GM23248 (cell line): ENCODE results near the gene HECTD4. TPM values are rescaled to one million over a fixed set of nuclear protein-coding genes. Genes with fewer than 3 reads are reported as not detected.

ENCODE experiments used
- DNase-seq: peaks from one replicate; pipeline ENCODE4 v3.0.0-alpha.2; 2015
- H2AFZ ChIP-seq: fragments of 200-600 bp; sonication (generic); 2 replicates; pipeline ENCODE4 v1.6.1; 2016; ENCODE audit warnings: antibody characterized with exemption
- H3F3A ChIP-seq: fragments of 200-600 bp; sonication (generic); 2 replicates; pipeline ENCODE4 v1.6.1; 2016; ENCODE audit warnings: mild to moderate bottlenecking, antibody characterized with exemption, mixed run types; ENCODE audit not compliant: insufficient read depth
- H3K27ac ChIP-seq: fragments of 200-600 bp; sonication (generic); 2 replicates; pipeline ENCODE4 v1.5.1; 2016; ENCODE audit warnings: mild to moderate bottlenecking
- H3K27me3 ChIP-seq: fragments of 200-600 bp; sonication (generic); replicated peaks from 2 replicates; pipeline ENCODE4 v1.6.1; 2016; ENCODE audit warnings: mild to moderate bottlenecking; ENCODE audit not compliant: insufficient read depth
- H3K36me3 ChIP-seq: fragments of 200-600 bp; sonication (generic); 2 replicates; pipeline ENCODE4 v1.6.1; 2016; ENCODE audit warnings: low read depth, mild to moderate bottlenecking
- H3K4me1 ChIP-seq: fragments of 200-600 bp; sonication (generic); 2 replicates; pipeline ENCODE4 v1.6.1; 2016; ENCODE audit warnings: mild to moderate bottlenecking; ENCODE audit not compliant: insufficient read depth
- H3K4me2 ChIP-seq: fragments of 200-600 bp; sonication (generic); one replicate; pipeline ENCODE4 v1.6.1; 2016; ENCODE audit warnings: mild to moderate bottlenecking; ENCODE audit not compliant: unreplicated experiment
- H3K4me3 ChIP-seq: fragments of 200-600 bp; sonication (generic); 2 replicates; pipeline ENCODE4 v1.5.1; 2016; ENCODE audit warnings: mild to moderate bottlenecking
- H3K79me2 ChIP-seq: fragments of 200-600 bp; sonication (generic); 2 replicates; pipeline ENCODE4 v1.6.1; 2016; ENCODE audit warnings: mild to moderate bottlenecking; ENCODE audit not compliant: insufficient read depth
- H3K9ac ChIP-seq: fragments of 200-600 bp; sonication (generic); 2 replicates; pipeline ENCODE4 v1.6.1; 2016; ENCODE audit warnings: mild to moderate bottlenecking
- H3K9me2 ChIP-seq: fragments of 200-600 bp; sonication (generic); 2 replicates; pipeline ENCODE4 v1.6.1; 2016; ENCODE audit warnings: mixed run types, mild to moderate bottlenecking, moderate library complexity; ENCODE audit not compliant: insufficient read depth
- H3K9me3 ChIP-seq: fragments of 200-600 bp; sonication (generic); one replicate; pipeline ENCODE4 v1.6.1; 2017; ENCODE audit warnings: low read depth
- H4K20me1 ChIP-seq: fragments of 200-600 bp; sonication (generic); 2 replicates; pipeline ENCODE4 v1.6.0; 2016; ENCODE audit not compliant: insufficient read depth
- EZH2 ChIP-seq: fragments of 200-600 bp; sonication (generic); IDR thresholded peaks from 2 replicates; pipeline ENCODE4 v1.6.1; 2018; ENCODE audit warnings: antibody characterized with exemption, mild to moderate bottlenecking; ENCODE audit not compliant: insufficient read depth, poor library complexity, severe bottlenecking
- EZH2phosphoT487 ChIP-seq: fragments of 200-600 bp; sonication (generic); IDR thresholded peaks from 2 replicates; pipeline ENCODE4 v1.6.1; 2018; ENCODE audit warnings: antibody characterized with exemption, moderate library complexity, mild to moderate bottlenecking, low read depth; ENCODE audit not compliant: insufficient read depth
- WGBS, 2 experiments: methylation state at CpG; one replicate each; pipeline ENCODE4 v1.1.6; 2015 to 2017; ENCODE audit warnings: low lambda C conversion rate in 2 of 2, low coverage in 1 of 2; ENCODE audit errors: missing lambda C conversion rate in 2 of 2; 5-methylcytosine and 5-hydroxymethylcytosine counted together
- in situ Hi-C: fragments of 300-500 bp; cut with MboI; formaldehyde crosslinking; loops from 2 replicates; pipeline ENCODE4 v1.15.0; 2020
- polyA plus RNA-seq: library from polyadenylated mRNA; unstranded; fragments of >200 nt; fragmentation: Nextera tagmentation; extraction: Ambion mirVana; gene quantifications from 2 replicates; pipeline ENCODE4 v1.2.1, GENCODE V29; 2016
- total RNA-seq: library from RNA; depleted of rRNA; stranded (reverse); fragments of >200 nt; shearing (Covaris generic); gene quantifications from 2 replicates; pipeline ENCODE4 v1.2.3, GENCODE V29; 2014

HECTD4 gene
- total and polyA plus RNA-seq, 2 experiments from 2014 or later = 7.5 to 8.9 TPM

DNA sequence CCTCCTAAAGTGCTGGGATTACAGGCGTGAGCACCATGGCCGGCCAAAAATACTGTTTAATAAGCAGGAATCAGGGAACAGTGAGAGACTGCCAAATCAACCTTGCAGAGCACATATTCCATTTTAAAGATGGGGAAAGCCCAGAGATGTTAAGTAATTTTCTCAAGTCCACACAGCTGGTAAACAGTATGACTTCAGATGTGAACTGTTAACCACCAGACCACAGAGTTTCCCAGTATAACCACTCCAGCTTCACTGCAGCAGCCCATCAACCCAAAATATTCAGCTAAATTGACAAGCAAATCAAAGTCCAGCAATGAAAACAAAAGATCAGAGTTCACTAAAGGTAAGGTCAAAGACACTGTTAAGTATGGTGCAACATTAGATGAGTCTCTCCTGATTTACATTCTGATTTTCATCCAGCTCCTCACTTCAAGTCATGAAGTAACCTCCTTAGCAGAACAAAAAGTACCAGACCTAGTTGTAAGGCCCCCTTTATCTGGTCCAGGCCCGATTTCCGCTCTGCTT, 174.8 kb downstream of the HECTD4 start:
- no peak for DNase-seq
- no peak overlapping the region for H2AFZ ChIP-seq
- no peaks in the 10 kb centered on the region for H3K4me1 ChIP-seq
- no peaks in the 10 kb centered on the region for H3K79me2 ChIP-seq
- H3F3A ChIP-seq = no peaks in the 10 kb centered on the region
- H3K9me2 ChIP-seq = no peaks in the 10 kb centered on the region
- H3K36me3 ChIP-seq = peaks cover 11% of the 10 kb centered on the region; the same call in 1 of the 2 replicates
- WGBS, 2 experiments = 92% methylated on average over 4 of the region's 4 CpGs
- H3K9me3 ChIP-seq = no peaks in the 10 kb centered on the region
- no peak overlapping the region for H3K27ac ChIP-seq
- in situ Hi-C loops = no loop called here
- H3K4me3 ChIP-seq = no peak overlapping the region
- H3K27me3 ChIP-seq = no peaks in the 10 kb centered on the region
- 0 out of 2 replicates have a peak, but pooled peaks cover 2% of the 10 kb centered on the region for H4K20me1 ChIP-seq
- H3K9ac ChIP-seq = no peak overlapping the region
- no peak for TF ChIP-seq EZH2phosphoT487
- TF ChIP-seq EZH2 = no peak
- no peak overlapping the region for H3K4me2 ChIP-seq

DNA sequence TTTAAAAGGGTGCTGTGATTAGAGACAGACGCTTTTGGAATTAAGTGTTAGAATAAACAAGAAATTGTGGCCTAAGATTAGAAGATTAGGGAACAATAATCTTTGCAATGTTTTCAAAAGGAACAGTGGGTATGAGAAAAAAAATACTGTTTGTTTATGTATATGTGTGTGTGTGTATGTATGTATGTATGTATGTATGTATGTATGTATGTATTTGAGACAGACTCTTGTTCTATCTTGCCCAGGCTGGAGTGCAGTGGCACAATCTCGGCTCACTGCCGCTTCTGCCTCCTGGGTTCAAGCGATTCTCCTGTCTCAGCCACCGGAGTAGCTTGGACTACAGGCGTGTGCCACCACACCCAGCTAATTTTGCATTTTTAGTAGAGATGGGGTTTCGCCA, 175.3 kb downstream of the HECTD4 start:
- 93 to 94% methylated on average over 7 of the region's 7 CpGs for WGBS, 2 experiments
- Histone ChIP-seq H3K4me2 (no peak overlapping the region), H2AFZ (no peak overlapping the region), H3K79me2 (no peaks in the 10 kb centered on the region), H4K20me1 (0 out of 2 replicates have a peak, but pooled peaks cover 2% of the 10 kb centered on the region), H3K4me1 (no peaks in the 10 kb centered on the region), H3F3A (no peaks in the 10 kb centered on the region), H3K36me3 (peaks cover 9% of the 10 kb centered on the region; the same call in 1 of the 2 replicates), H3K27me3 (no peaks in the 10 kb centered on the region), H3K9me2 (no peaks in the 10 kb centered on the region), H3K27ac (no peak overlapping the region), H3K4me3 (no peak overlapping the region), H3K9ac (no peak overlapping the region), H3K9me3 (no peaks in the 10 kb centered on the region)
- no peak for DNase-seq
- in situ Hi-C loops = no loop called here
- TF ChIP-seq EZH2 = no peak
- no peak for TF ChIP-seq EZH2phosphoT487

DNA sequence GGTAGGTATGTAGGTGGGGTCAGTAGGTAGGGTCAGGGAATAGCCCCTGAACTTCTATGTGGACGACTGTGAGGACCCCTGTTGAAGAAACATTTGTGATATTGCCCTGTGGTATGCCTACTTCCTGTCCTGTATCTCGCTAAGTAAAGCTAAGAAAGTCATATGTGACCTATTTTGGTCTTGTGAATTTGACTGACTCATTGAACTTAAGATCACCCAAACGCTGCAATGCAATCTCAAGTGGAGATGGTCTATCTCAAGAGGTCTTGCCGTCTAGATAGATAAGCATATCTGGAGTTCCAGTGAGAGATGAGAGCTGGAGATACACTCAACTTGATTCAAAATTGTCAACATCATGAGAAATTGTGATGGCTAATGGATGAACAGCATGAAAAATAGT, 183.1 kb downstream of the HECTD4 start:
- in situ Hi-C loops = no loop called here
- Histone ChIP-seq H3K9me2 (no peaks in the 10 kb centered on the region), H3K36me3 (0 out of 2 replicates have a peak, but pooled peaks cover 6% of the 10 kb centered on the region)

DNA sequence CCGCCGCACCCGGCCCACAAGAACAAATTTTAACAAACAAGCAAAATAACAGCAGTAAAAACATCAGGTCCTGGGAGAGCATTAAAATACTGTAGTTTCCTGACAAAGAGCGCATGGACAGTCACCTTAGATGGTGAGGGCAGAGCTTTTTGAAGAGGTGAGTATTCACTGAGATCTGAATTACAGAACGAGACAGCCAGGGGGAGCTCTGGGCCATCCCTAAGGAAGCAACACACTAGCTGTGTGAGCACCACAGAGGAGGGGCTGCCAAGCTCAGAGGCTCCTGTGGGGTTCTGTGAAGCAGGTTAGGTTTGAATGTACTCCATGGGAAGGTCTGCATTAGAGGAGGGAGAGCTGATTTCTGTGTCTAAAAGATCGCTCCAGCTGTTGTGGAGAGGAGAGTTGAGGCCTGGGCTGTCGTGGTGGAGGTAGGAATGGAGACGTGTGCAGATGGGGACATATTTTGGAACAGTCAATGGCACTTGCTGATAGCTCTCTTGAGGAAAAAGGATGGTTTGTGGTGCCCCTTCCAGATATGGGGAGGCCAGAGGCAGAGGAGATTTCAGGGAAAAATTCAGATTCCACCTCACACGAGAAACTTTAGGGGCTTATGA, 184.0 kb downstream of the HECTD4 start:
- no peak overlapping the region for H3K27ac ChIP-seq
- H3K4me1 ChIP-seq = no peaks in the 10 kb centered on the region
- no peak overlapping the region for H3K4me2 ChIP-seq
- no peak overlapping the region for H3K9ac ChIP-seq
- no peaks in the 10 kb centered on the region for H3F3A ChIP-seq
- H3K4me3 ChIP-seq = no peak overlapping the region
- H3K79me2 ChIP-seq = no peaks in the 10 kb centered on the region
- in situ Hi-C loops = no loop called here
- no peaks in the 10 kb centered on the region for H3K9me3 ChIP-seq
- peaks cover 6% of the 10 kb centered on the region; the same call in 1 of the 2 replicates for H3K36me3 ChIP-seq
- WGBS, 2 experiments = 81 to 85% methylated on average over 9 of the region's 9 CpGs
- H3K27me3 ChIP-seq = no peaks in the 10 kb centered on the region
- no peaks in the 10 kb centered on the region for H4K20me1 ChIP-seq
- no peak overlapping the region for H2AFZ ChIP-seq
- TF ChIP-seq EZH2 (no peak), EZH2phosphoT487 (no peak)
- no peaks in the 10 kb centered on the region for H3K9me2 ChIP-seq
- DNase-seq = peak; percentile 70

More for the DNA sequence above, 183.1 kb downstream of the HECTD4 start:
- Histone ChIP-seq H3K79me2 (no peaks in the 10 kb centered on the region), H3F3A (no peaks in the 10 kb centered on the region), H3K4me3 (no peak overlapping the region), H3K9me3 (no peaks in the 10 kb centered on the region), H3K27ac (no peak overlapping the region), H3K9ac (no peak overlapping the region), H3K4me2 (no peak overlapping the region), H3K27me3 (no peaks in the 10 kb centered on the region), H4K20me1 (no peaks in the 10 kb centered on the region), H3K4me1 (no peaks in the 10 kb centered on the region), H2AFZ (no peak overlapping the region)
- TF ChIP-seq EZH2phosphoT487 (no peak), EZH2 (no peak)
- DNase-seq = no peak
- 75% methylated on average over 4 of the region's 4 CpGs for WGBS, 2 experiments
